DMS153 treated with DMSO at 0.1 percent for 48 hours (cell line): ENCODE data around the gene TYR.
"Not testable (repeated sequence)": the region's sequence is repeated elsewhere in the genome, so short reads cannot be mapped to it uniquely, and the experiment has no call there.

Experiments used
- DNase-seq: peaks from one replicate; lab custom pipeline; 2025; ENCODE audit not compliant: unreplicated experiment; lab: John Stamatoyannopoulos, UW

TYR gene

GRCh38 chr11:89177691-89178231 lies at the start of gene TYR:
Gene TYR (plus strand): TSS chr11:89177875. CDS start chr11:89177954, 79 bp downstream.
- no peak for DNase-seq

- DNase-seq = no peak
These were observed 41.1 kb upstream of the TYR start for GRCh38 chr11:89136606-89137005.

- no peak for DNase-seq
These were observed 30.4 kb upstream of the TYR start for GRCh38 chr11:89147229-89147628.

- DNase-seq = no peak
These were observed 17.7 kb upstream of the TYR start for GRCh38 chr11:89159974-89160373.

GRCh38 chr11:89161949-89162348 lies 15.7 kb upstream of the TYR start:
- DNase-seq = no peak

GRCh38 chr11:89163686-89164085 lies 14.0 kb upstream of the TYR start:
- DNase-seq = no peak

- DNase-seq = no peak
These were observed 9.3 kb upstream of the TYR start for GRCh38 chr11:89168396-89168795.

- no peak for DNase-seq
These were observed 1.9 kb upstream of the TYR start for GRCh38 chr11:89175796-89176195.

GRCh38 chr11:89176938-89177337 lies 737 bp upstream of the TYR start:
- no peak for DNase-seq

- no peak for DNase-seq
These were observed 3.4 kb downstream of the TYR start for GRCh38 chr11:89181111-89181510.

- no peak for DNase-seq
These were observed 5.3 kb downstream of the TYR start for GRCh38 chr11:89182773-89183518.

GRCh38 chr11:89184021-89184420 lies 6.3 kb downstream of the TYR start:
- no peak for DNase-seq

- no peak for DNase-seq
These were observed 12.1 kb downstream of the TYR start for GRCh38 chr11:89189776-89190175.

GRCh38 chr11:89201138-89201537 lies 23.5 kb downstream of the TYR start:
- DNase-seq = no peak

- DNase-seq = no peak
These were observed 26.1 kb downstream of the TYR start for GRCh38 chr11:89203814-89204213.

GRCh38 chr11:89205378-89205777 lies 27.7 kb downstream of the TYR start:
- DNase-seq = no peak

GRCh38 chr11:89220684-89221339 lies 43.1 kb downstream of the TYR start:
- no peak for DNase-seq

- DNase-seq = no peak
These were observed 57.4 kb downstream of the TYR start for GRCh38 chr11:89235083-89235482.

GRCh38 chr11:89235976-89236375 lies 58.3 kb downstream of the TYR start:
- DNase-seq = no peak

GRCh38 chr11:89247007-89247406 lies 69.3 kb downstream of the TYR start:
- not testable (repeated sequence) for DNase-seq

GRCh38 chr11:89249196-89249595 lies 71.5 kb downstream of the TYR start:
- DNase-seq = no peak

- DNase-seq = not testable (repeated sequence)
These were observed 83.8 kb downstream of the TYR start for GRCh38 chr11:89261483-89261882.
